Fibroblast of lung (primary cell): ENCODE data around the gene OTOG. TPM values are rescaled to one million over a fixed set of nuclear protein-coding genes. Genes with fewer than 3 reads are reported as not detected.

Source experiments
- DNase-seq, 2 donors: peaks; one replicate each; pipeline versions ENCODE4 v3.0.0 to v3.0.0-alpha.2; 2010; ENCODE audit warnings: low read depth in 2 of 2
- H2AFZ ChIP-seq: 2 replicates; pipeline ENCODE4 v1.5.1; 2012; ENCODE audit warnings: low read length, control low read depth, inconsistent platforms
- H3K27ac ChIP-seq: 2 replicates; pipeline ENCODE4 v1.5.1; 2011; ENCODE audit warnings: low read length, control low read depth; ENCODE audit not compliant: insufficient read depth
- H3K27me3 ChIP-seq: 2 replicates; pipeline ENCODE4 v1.5.1; 2011; ENCODE audit warnings: mild to moderate bottlenecking, low read length; ENCODE audit not compliant: control insufficient read depth, insufficient read depth
- H3K36me3 ChIP-seq: 2 replicates; pipeline ENCODE4 v1.5.1; 2011; ENCODE audit warnings: low read length; ENCODE audit not compliant: control insufficient read depth, insufficient read depth
- H3K4me1 ChIP-seq: 2 replicates; pipeline ENCODE4 v1.5.1; 2011; ENCODE audit warnings: low read length; ENCODE audit not compliant: control insufficient read depth, insufficient read depth; ENCODE audit errors: extremely low read depth
- H3K4me2 ChIP-seq: 2 replicates; pipeline ENCODE4 v1.5.1; 2011; ENCODE audit warnings: low read length, control low read depth; ENCODE audit not compliant: insufficient read depth; ENCODE audit errors: extremely low read depth
- H3K4me3 ChIP-seq, 4 experiments: fragments of 200-600 bp in 1 of 4; sonication (generic) in 1 of 4; replicated peaks in 1 of 4; 2 replicates each; pipeline ENCODE4 v1.5.1; 2011 to 2016; ENCODE audit warnings: low read length in 4 of 4, low read depth in 3 of 4, mild to moderate bottlenecking in 3 of 4, control low read depth in 2 of 4, inconsistent platforms in 1 of 4, mixed read lengths in 1 of 4; ENCODE audit not compliant: insufficient read depth in 1 of 4; ENCODE audit errors: control extremely low read depth in 1 of 4
- H3K79me2 ChIP-seq: 2 replicates; pipeline ENCODE4 v1.5.1; 2012; ENCODE audit warnings: mild to moderate bottlenecking, low read length, inconsistent platforms; ENCODE audit not compliant: control insufficient read depth, insufficient read depth
- H3K9ac ChIP-seq: 2 replicates; pipeline ENCODE4 v1.5.1; 2011; ENCODE audit warnings: mild to moderate bottlenecking, low read length, control low read depth; ENCODE audit not compliant: insufficient read depth
- H3K9me3 ChIP-seq: 2 replicates; pipeline ENCODE4 v1.5.1; 2012; ENCODE audit warnings: low read depth, low read length; ENCODE audit not compliant: control insufficient read depth, insufficient read depth
- H4K20me1 ChIP-seq: 2 replicates; pipeline ENCODE4 v1.5.1; 2011; ENCODE audit warnings: low read length; ENCODE audit not compliant: control insufficient read depth, insufficient read depth; ENCODE audit errors: extremely low read depth
- EZH2 ChIP-seq: IDR thresholded peaks from 2 replicates; pipeline ENCODE4 v1.5.1; 2012; ENCODE audit warnings: low read length, control low read depth, mild to moderate bottlenecking; ENCODE audit errors: missing control alignments
- polyA plus RNA-seq, 2 donors: library from polyadenylated mRNA; depleted of rRNA in 1 of 2; stranded (reverse) in 1 of 2; unstranded in 1 of 2; fragments of >200 nt; gene quantifications; 2 replicates each; pipeline ENCODE4 v1.2.1, GENCODE V29; 2011 to 2012; ENCODE audit warnings: missing spikeins in 1 of 2
- total RNA-seq: library from RNA; depleted of rRNA; stranded (reverse); fragments of >200 nt; gene quantifications from 2 replicates; pipeline ENCODE4 v1.2.1, GENCODE V29; 2014
- TF ChIP-seq, protein P1 (sequence below), 2 donors: IDR thresholded peaks in 1 of 2; conservative IDR thresholded peaks in 1 of 2; 1 replicate in 1 of 2; 2 replicates in 1 of 2; pipeline ENCODE4 v1.5.1; 2011 to 2012; ENCODE audit warnings: low read length in 2 of 2, control low read depth in 1 of 2, inconsistent platforms in 1 of 2, low read depth in 1 of 2, mild to moderate bottlenecking in 1 of 2

OTOG gene
- total and polyA plus RNA-seq, 2 donors (not counting 1 experiment from before 2014, with no cell fraction given), result not detected

DNA sequence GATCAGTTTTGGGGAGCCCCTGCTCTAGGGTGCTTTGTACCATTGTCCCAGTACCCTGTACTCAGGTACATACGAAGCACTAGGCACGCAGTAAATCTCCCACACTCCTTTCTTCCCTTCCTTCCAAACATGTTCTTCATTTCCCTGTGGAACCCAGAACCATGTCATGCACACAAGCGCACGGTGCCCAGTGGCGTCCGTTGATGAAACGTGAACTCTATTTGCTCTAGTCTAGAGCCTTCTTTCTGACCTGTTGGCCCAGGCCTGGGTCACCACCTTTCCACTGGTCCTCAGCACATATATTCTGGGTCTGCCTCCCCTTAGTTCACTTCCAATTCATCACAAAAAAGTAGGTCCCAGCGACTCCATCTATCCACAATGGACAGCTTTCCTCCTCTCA lies 9.8 kb upstream of the OTOG start:
- no peaks in the 10 kb centered on the region for H3K4me1 ChIP-seq
- no peak for DNase-seq
- no peaks in the 10 kb centered on the region for H3K79me2 ChIP-seq
- H2AFZ ChIP-seq, result no peak overlapping the region
- no peak overlapping the region for H3K4me3 ChIP-seq
- H3K9me3 ChIP-seq, result no peaks in the 10 kb centered on the region
- no peak overlapping the region for H3K4me2 ChIP-seq
- H3K36me3 ChIP-seq, result no peaks in the 10 kb centered on the region
- peaks cover 2% of the 10 kb centered on the region for H3K27me3 ChIP-seq
- TF ChIP-seq, protein P1, sequence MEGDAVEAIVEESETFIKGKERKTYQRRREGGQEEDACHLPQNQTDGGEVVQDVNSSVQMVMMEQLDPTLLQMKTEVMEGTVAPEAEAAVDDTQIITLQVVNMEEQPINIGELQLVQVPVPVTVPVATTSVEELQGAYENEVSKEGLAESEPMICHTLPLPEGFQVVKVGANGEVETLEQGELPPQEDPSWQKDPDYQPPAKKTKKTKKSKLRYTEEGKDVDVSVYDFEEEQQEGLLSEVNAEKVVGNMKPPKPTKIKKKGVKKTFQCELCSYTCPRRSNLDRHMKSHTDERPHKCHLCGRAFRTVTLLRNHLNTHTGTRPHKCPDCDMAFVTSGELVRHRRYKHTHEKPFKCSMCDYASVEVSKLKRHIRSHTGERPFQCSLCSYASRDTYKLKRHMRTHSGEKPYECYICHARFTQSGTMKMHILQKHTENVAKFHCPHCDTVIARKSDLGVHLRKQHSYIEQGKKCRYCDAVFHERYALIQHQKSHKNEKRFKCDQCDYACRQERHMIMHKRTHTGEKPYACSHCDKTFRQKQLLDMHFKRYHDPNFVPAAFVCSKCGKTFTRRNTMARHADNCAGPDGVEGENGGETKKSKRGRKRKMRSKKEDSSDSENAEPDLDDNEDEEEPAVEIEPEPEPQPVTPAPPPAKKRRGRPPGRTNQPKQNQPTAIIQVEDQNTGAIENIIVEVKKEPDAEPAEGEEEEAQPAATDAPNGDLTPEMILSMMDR (conservative IDR thresholded peaks at IDR 0.05 in 1 of 2, IDR thresholded peaks at IDR 0.05 in 1 of 2; ENCODE audit: low read depth in 1 of 2, low read length in 2 of 2), result no peak
- no peak for TF ChIP-seq EZH2
- no peaks in the 10 kb centered on the region for H4K20me1 ChIP-seq
- no peak overlapping the region for H3K9ac ChIP-seq
- no peak overlapping the region for H3K27ac ChIP-seq

DNA sequence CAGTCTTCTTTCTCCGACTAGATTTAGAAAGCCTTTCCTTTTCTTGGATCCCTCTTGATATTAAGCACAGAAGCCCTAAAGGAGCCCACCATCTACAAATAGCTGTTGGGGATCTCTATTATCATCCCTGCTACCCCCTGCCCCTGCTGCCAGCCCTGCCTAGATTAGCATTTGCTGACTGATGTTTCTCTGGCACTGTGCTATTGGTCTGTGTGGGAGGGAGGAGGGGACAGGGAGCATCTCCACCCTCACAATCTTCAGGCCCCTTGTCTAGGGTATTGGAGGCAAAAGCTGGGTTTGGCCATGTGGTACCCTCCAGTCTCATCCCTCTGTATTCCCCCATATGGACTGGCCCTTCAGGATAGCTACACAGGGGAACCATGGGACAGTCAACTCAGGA lies 9.0 kb upstream of the OTOG start:
- Histone ChIP-seq H3K79me2 (no peaks in the 10 kb centered on the region), H3K36me3 (no peaks in the 10 kb centered on the region), H3K9ac (no peak overlapping the region), H2AFZ (no peak overlapping the region), H3K4me3 (no peak overlapping the region), H4K20me1 (no peaks in the 10 kb centered on the region), H3K4me2 (no peak overlapping the region), H3K27ac (no peak overlapping the region), H3K4me1 (no peaks in the 10 kb centered on the region), H3K9me3 (no peaks in the 10 kb centered on the region), H3K27me3 (peaks cover under 1% of the 10 kb centered on the region)
- no peak for DNase-seq
- TF ChIP-seq, protein P1 (conservative IDR thresholded peaks at IDR 0.05 in 1 of 2, IDR thresholded peaks at IDR 0.05 in 1 of 2; ENCODE audit: low read depth in 1 of 2, low read length in 2 of 2), result no peak
- no peak for TF ChIP-seq EZH2

DNA sequence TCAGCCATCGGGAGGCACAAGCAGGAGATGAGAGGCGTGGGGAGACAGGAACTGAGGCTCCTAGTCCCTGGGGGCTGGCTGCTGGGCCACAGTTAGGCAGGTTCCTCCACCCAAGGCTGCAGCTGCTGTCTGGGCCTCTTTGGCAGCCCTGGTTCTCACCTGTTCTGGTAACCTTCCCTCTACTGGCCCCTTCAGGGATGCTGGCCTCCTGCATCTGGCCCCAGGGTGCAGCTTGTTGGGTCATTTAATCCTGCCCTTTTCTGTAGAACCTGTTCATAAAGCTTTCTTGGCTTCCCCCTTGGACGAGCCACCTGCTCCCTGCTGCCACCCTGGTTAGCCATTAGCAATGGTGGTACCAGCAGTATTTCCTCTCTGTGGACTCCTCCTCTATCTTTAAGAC lies 8.3 kb upstream of the OTOG start:
- no peaks in the 10 kb centered on the region for H3K36me3 ChIP-seq

More for the DNA sequence above, 8.3 kb upstream of the OTOG start:
- H3K4me2 ChIP-seq, result no peak overlapping the region
- no peaks in the 10 kb centered on the region for H4K20me1 ChIP-seq
- no peaks in the 10 kb centered on the region for H3K9me3 ChIP-seq
- no peak overlapping the region for H2AFZ ChIP-seq
- no peak overlapping the region for H3K9ac ChIP-seq
- DNase-seq, result no peak
- no peaks in the 10 kb centered on the region for H3K79me2 ChIP-seq
- no peaks in the 10 kb centered on the region for H3K27me3 ChIP-seq
- TF ChIP-seq, protein P1 (conservative IDR thresholded peaks at IDR 0.05 in 1 of 2, IDR thresholded peaks at IDR 0.05 in 1 of 2; ENCODE audit: low read depth in 1 of 2, low read length in 2 of 2), result no peak
- no peak for TF ChIP-seq EZH2
- H3K27ac ChIP-seq, result no peak overlapping the region
- H3K4me3 ChIP-seq, result no peak overlapping the region
- no peaks in the 10 kb centered on the region for H3K4me1 ChIP-seq
